Mesothelial cell of epicardium (in vitro differentiated cells): ENCODE data around the gene SLC12A7. TPM values are rescaled to one million over a fixed set of nuclear protein-coding genes. Genes with fewer than 3 reads are reported as not detected.

Experiments used
- DNase-seq, 2 experiments: peaks; one replicate each; pipeline ENCODE4 v3.0.0; 2021; ENCODE audit warnings: low spot score in 2 of 2; ENCODE audit not compliant: unreplicated experiment in 2 of 2
- H3K27ac Mint-ChIP-seq: 2 replicates; pipeline ENCODE4 v1.8.0; 2021; ENCODE audit warnings: mixed read lengths
- H3K27me3 Mint-ChIP-seq: 2 replicates; pipeline ENCODE4 v1.8.0; 2021; ENCODE audit warnings: low read depth, mixed read lengths
- H3K36me3 Mint-ChIP-seq: 2 replicates; pipeline ENCODE4 v1.8.0; 2021; ENCODE audit warnings: mixed read lengths
- H3K4me1 Mint-ChIP-seq: 2 replicates; pipeline ENCODE4 v1.8.0; 2021; ENCODE audit warnings: mixed read lengths
- H3K4me3 Mint-ChIP-seq: 2 replicates; pipeline ENCODE4 v1.8.0; 2021; ENCODE audit warnings: mild to moderate bottlenecking, moderate library complexity, mixed read lengths
- H3K9me3 Mint-ChIP-seq: 2 replicates; pipeline ENCODE4 v1.8.0; 2021; ENCODE audit warnings: mixed read lengths
- CTCF ChIP-seq: fragments of 200-600 bp; sonication (generic); IDR thresholded peaks from one replicate; pipeline ENCODE4 v1.5.0; 2021; ENCODE audit warnings: antibody characterized with exemption; ENCODE audit not compliant: unreplicated experiment
- total RNA-seq: library from RNA; stranded (reverse); gene quantifications from 3 replicates; pipeline ENCODE4 v1.2.1, GENCODE V29; 2021

The SLC12A7 gene
- total RNA-seq, 1 donor from 2014 or later = 34.9 TPM

GRCh38 chr5:1019001-1019905 lies 92.6 kb downstream of the SLC12A7 start:
- TF ChIP-seq CTCF = no peak
- H3K9me3 Mint-ChIP-seq = no peaks in the 10 kb centered on the region
- H3K27me3 Mint-ChIP-seq = peaks cover 8% of the 10 kb centered on the region
- no peak for DNase-seq
- no peak overlapping the region for H3K4me3 Mint-ChIP-seq
- H3K4me1 Mint-ChIP-seq = peaks cover 25% of the 10 kb centered on the region
- H3K27ac Mint-ChIP-seq = peak overlapping the region; percentile 87
- no peaks in the 10 kb centered on the region for H3K36me3 Mint-ChIP-seq

GRCh38 chr5:1018596-1018995 lies 93.3 kb downstream of the SLC12A7 start:
- no peak for TF ChIP-seq CTCF
- Mint-ChIP-seq H3K4me1 (peaks cover 25% of the 10 kb centered on the region), H3K9me3 (no peaks in the 10 kb centered on the region), H3K36me3 (no peaks in the 10 kb centered on the region), H3K27me3 (peaks cover 14% of the 10 kb centered on the region), H3K27ac (peak overlapping the region; percentile 56), H3K4me3 (no peak overlapping the region)
- no peak for DNase-seq

GRCh38 chr5:1017691-1018455 lies 94.0 kb downstream of the SLC12A7 start:
- DNase-seq = no peak

GRCh38 chr5:1017056-1017455 lies 94.8 kb downstream of the SLC12A7 start:
- Mint-ChIP-seq H3K36me3 (no peaks in the 10 kb centered on the region), H3K4me1 (peaks cover 26% of the 10 kb centered on the region), H3K9me3 (no peaks in the 10 kb centered on the region), H3K4me3 (no peak overlapping the region), H3K27ac (no peak overlapping the region), H3K27me3 (peaks cover 21% of the 10 kb centered on the region)
- no peak for DNase-seq
- no peak for TF ChIP-seq CTCF

More at GRCh38 chr5:1017691-1018455, 94.0 kb downstream of the SLC12A7 start:
- H3K4me1 Mint-ChIP-seq = peaks cover 25% of the 10 kb centered on the region
- no peaks in the 10 kb centered on the region for H3K9me3 Mint-ChIP-seq
- H3K36me3 Mint-ChIP-seq = no peaks in the 10 kb centered on the region
- H3K27ac Mint-ChIP-seq = no peak overlapping the region
- peaks cover 15% of the 10 kb centered on the region for H3K27me3 Mint-ChIP-seq
- no peak for TF ChIP-seq CTCF
- no peak overlapping the region for H3K4me3 Mint-ChIP-seq

GRCh38 chr5:1016476-1016875 lies 95.4 kb downstream of the SLC12A7 start:
- no peak overlapping the region for H3K4me3 Mint-ChIP-seq
- no peak for TF ChIP-seq CTCF
- no peaks in the 10 kb centered on the region for H3K9me3 Mint-ChIP-seq
- no peaks in the 10 kb centered on the region for H3K36me3 Mint-ChIP-seq
- H3K4me1 Mint-ChIP-seq = peaks cover 28% of the 10 kb centered on the region
- H3K27ac Mint-ChIP-seq = no peak overlapping the region
- H3K27me3 Mint-ChIP-seq = peaks cover 26% of the 10 kb centered on the region
- DNase-seq = no peak
